Glomerular endothelial cell (primary cell): ENCODE results near the gene PTPRCAP. TPM values are rescaled to one million over a fixed set of nuclear protein-coding genes. Genes with fewer than 3 reads are reported as not detected.
"Not testable (repeated sequence)": the region's sequence is repeated elsewhere in the genome, so short reads cannot be mapped to it uniquely, and the experiment has no call there.

Source experiments
- DNase-seq: peaks from one replicate; pipeline ENCODE4 v3.0.0-alpha.2; 2011; ENCODE audit warnings: low read depth, low spot score; ENCODE audit errors: extremely low read depth
- total RNA-seq: library from RNA; depleted of rRNA; stranded (reverse); fragments of >200 nt; gene quantifications from 2 replicates; pipeline ENCODE4 v1.2.3, GENCODE V29; 2015

The PTPRCAP gene
- total RNA-seq, 1 donor from 2014 or later, result 2.2 TPM

DNA sequence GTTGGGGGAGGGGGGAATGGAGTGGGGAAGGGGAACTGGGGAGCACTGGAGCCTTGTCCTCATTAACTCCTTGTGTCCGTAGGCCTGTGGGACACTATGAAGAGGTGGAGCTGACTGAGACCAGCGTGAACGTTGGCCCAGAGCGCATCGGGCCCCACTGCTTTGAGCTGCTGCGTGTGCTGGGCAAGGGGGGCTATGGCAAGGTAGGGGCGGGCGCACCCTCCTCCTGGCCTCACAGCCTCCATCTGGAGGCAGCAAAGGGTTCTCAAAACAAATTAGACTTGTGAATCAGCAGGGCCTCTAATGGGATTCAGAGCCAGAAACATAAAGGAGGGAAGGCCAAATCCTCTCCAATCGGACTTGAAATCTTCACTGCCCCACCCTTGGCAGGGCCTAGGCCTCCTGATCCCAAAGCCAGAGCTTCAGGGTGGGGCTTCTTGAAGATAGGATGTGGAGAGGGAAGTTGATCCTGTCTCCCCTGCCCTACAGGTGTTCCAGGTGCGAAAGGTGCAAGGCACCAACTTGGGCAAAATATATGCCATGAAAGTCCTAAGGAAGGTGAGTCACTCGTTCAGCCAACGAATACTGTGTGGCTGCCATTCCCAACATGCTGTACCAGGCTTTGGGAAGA is 8.3 kb downstream of the PTPRCAP start:
- no peak for DNase-seq

GRCh38 chr11:67428052-67429001 is 9.2 kb downstream of the PTPRCAP start, which contains the start of gene RPS6KB2:
Gene RPS6KB2, plus strand, starts transcription at chr11:67428494. Its CDS starts 52 bp downstream, at chr11:67428546.
- peak; percentile 80 for DNase-seq

GRCh38 chr11:67427364-67427859 is 10.1 kb downstream of the PTPRCAP start:
- not testable (repeated sequence) for DNase-seq

DNA sequence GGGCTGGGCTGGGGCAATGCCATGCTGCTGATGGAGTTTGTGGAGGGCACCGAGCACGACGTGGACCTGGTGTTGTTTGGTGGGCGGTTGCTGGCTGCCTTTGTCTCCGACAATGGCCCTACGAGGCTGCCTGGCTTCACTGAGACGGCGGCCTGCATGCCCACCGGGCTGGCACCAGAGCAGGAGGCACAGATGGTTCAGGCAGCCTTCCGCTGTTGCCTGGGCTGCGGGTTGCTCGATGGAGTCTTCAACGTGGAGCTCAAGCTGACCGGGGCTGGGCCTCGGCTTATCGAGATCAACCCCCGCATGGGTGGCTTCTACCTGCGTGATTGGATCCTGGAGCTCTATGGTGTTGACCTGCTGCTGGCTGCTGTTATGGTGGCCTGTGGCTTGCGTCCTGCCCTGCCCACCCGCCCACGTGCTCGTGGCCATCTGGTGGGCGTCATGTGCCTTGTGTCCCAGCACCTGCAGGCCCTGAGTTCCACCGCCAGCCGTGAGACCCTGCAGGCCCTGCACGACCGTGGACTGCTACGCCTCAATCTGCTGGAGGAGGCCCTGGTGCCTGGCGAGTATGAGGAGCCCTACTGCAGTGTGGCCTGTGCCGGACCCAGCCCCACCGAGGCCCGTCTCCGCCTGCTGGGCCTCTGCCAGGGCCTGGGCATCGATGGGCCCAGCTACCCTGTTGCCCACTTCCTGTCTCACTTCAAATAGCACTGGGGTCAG is 13.4 kb downstream of the PTPRCAP start:
- no peak for DNase-seq

GRCh38 chr11:67423466-67423865 is 14.0 kb downstream of the PTPRCAP start:
- no peak for DNase-seq

DNA sequence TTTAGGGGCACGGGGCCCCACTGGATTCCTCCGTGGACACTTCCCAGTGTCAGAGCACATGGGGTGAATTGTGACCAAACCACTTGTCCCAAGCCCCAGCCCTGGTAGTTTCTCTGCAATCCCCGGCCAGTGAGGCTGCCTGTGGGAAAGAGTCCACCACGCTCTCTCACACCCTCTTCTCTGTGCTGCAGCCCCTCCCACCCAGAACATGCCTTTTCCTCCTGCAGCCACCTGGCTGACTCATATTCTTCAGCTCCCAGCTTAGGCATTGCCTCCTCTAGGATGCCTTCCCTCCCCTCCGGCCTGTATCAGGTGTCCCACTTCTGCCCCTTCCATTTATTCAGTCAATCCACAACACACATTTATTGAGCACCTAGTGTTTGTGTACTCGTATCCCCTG is 14.6 kb downstream of the PTPRCAP start:
- DNase-seq, result no peak

DNA sequence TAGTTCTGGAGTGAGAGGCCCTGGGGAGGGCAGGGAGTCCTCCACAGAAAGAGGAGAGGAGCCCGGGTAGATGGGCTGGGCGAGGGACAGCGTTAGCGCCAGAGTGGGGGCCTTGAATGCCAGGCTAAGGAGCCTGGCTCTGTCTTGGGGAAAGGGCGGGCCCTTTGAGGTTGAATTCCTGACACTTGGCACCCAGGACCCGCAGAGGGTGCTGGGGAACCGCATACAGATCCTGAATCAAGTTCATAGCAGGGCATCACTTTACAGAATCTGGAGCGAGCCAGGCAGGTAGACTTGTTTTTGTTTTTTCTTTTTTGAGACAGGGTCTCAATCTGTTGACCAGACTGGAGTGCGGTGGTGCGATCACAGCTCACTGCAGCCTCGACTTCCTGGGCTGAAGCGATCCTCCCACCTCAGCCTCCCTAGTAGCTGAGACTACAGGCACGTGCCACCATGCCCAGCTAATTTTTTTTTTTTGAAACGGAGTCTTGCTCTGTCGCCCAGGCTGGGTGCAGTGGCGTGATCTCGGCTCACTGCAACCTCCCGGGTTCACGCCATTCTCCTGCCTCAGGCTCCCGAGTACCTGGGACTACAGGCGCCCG is 16.0 kb downstream of the PTPRCAP start:
- DNase-seq, result no peak

GRCh38 chr11:67420646-67421429 is 16.6 kb downstream of the PTPRCAP start:
- no peak for DNase-seq

GRCh38 chr11:67420147-67420645 is 17.3 kb downstream of the PTPRCAP start:
- DNase-seq, result no peak

GRCh38 chr11:67419325-67420049 is 18.0 kb downstream of the PTPRCAP start:
- no peak for DNase-seq

- DNase-seq, result no peak
Measured at GRCh38 chr11:67418476-67419281, 18.8 kb downstream of the PTPRCAP start.

GRCh38 chr11:67417425-67417824 is 20.1 kb downstream of the PTPRCAP start:
- no peak for DNase-seq

GRCh38 chr11:67416416-67417335 is 20.8 kb downstream of the PTPRCAP start:
- no peak for DNase-seq

- DNase-seq, result no peak
Measured at GRCh38 chr11:67415501-67416304, 21.8 kb downstream of the PTPRCAP start, which contains the start of gene CARNS1. Gene CARNS1, plus strand, starts transcription at chr11:67415678. Its CDS starts 522 bp downstream, at chr11:67416200.

- DNase-seq, result no peak
Measured at GRCh38 chr11:67413266-67413849, 24.1 kb downstream of the PTPRCAP start.
